Sciatic nerve (tissue), 2 donors: ENCODE results near the gene UNC119. TPM values are rescaled to one million over a fixed set of nuclear protein-coding genes. Genes with fewer than 3 reads are reported as not detected.

ENCODE experiments used
- ATAC-seq: fragments of 200-7000 bp; cut with Tn5 transposase; one replicate; pipeline ENCODE4 v1.9.1; 2020; ENCODE audit warnings: mild to moderate bottlenecking, moderate library complexity
- DNase-seq: peaks from one replicate; pipeline ENCODE4 v3.0.0-alpha.2; 2020; ENCODE audit warnings: low spot score
- intact Hi-C: fragments of 100-400 bp; cut with DNase I; formaldehyde crosslinking; loops from one replicate; pipeline ENCODE4 v1.14.2; 2022
- total RNA-seq: library from RNA; stranded (reverse); fragmentation: NEBNext Ultra II Directional; extraction: Animal tissue kit (Norgen Biotek cat#: 25700); gene quantifications from one replicate; pipeline ENCODE4 v1.2.1, GENCODE V29; 2021
- donor health status: DM: no; HTN: no; CAD: no.
- donor health status: DM: no; HTN: no; CAD: no.

UNC119 gene
- total RNA-seq, 1 donor from 2014 or later: 28.3 TPM

DNA sequence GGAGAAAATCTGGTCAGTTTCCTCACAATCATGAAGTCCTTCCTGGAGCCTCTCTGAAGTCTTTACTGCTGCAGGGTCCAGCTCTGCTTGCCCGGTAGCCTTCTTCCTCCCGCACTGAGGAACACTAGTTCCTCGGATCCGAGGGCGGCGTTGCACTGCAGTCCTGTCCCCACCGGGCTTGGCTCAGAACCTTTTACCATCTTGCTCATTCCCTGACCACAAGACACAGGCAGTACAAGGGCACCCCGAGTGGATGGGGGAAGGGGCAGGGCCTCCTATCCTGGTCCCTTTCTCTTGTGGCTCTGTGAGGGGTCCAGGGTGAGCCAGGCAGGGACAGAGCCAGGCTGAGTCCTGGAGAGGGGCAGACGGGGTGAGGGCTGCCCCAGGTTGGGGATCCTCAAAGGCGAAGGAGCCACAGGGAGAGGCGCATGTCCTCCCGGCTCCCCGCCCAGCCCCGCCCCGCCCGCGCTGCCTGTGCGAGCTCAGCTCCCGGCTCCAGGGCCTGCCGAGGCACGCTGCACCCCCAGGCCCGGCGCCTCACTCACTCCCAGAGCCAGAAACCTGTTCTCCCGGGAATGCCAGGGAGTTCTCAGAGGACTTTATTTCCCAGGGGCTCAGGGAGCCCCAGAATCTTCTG lies 44.7 kb downstream of the UNC119 start:
- no peak for ATAC-seq
- no peak for DNase-seq
- intact Hi-C loops: loop anchor here (10.0 kb wide), 1 partner anchor 107 kb away; the partner anchor contains the start of gene RSKR

DNA sequence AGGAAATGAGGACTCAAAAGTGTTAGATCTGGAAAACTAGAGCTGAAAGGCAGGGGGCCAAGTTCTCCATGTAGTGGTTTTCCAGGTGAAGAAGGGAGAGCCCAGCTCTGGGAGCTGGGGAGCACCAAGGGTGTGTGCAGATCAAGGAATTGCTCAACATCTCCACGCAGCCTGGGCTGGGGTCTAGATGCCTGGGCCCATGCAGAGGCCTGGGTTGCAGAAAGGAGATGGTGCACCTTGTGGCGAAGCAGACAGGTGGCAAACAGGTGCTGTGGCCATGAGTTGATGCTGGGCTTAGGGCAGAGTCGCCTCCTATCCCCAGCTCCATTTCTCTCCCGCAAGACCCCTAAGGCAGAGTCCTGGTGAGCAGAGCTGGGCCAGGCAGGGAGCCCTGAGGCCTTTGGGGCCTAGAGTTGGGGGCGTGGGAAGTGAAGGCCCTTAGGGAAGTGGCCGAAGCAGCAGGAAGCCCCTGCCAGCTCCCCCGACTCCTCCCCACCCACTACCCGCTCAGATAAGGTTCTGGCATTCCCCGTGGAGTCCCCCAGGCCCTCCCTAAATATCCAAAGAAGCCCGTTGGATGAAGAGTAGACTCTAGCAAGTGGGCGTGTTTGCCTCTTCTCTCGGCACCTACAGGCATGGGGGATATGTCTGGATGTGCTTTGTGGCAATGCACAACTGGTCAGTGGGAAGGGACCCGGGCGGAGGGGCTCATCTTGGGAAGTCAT lies 45.5 kb downstream of the UNC119 start:
- intact Hi-C loops: loop anchor here (10.0 kb wide), 1 partner anchor 108 kb away; the partner anchor contains the start of gene RSKR
- ATAC-seq: no peak
- DNase-seq: no peak

DNA sequence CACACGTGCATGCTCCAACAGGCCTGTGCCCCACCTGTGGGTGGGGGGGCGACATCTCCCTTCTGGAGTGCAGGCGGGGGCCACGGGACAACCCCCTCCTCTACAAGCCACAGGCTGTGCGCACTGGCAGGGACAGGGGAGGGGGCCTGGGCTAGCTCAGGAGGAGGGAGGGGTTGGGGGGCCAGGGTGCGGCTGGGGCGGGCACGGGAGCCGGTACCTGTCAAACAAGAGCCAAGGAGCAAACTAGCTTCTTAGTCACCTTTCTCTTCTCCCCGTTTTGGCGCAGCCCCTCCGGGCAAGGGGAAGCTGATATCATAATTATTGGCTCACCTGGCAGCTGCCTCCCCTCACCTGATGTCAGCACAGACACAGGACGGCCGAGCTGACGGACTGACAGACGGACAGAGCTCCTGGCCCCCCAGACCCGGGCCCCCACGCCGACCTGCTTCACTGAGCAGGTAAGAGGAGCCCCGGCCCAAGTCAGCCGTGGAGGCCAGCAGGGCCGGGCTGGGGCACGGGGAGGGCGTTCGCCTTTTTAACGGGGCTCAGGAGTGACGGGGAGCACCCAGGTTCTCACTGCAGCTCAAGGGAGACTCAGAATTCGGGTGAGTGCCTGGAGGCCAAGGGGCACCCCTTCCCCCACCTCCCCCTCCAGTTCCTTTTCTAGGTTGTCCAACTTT lies 46.3 kb downstream of the UNC119 start, which contains the start of gene FOXN1:
FOXN1 (plus strand) TSS at position 363 of the 680 bp plus-strand sequence. CDS start 17,622 bp downstream, outside the sequence.
- no peak for ATAC-seq
- intact Hi-C loops: loop anchor here (10.0 kb wide), 1 partner anchor 109 kb away; the partner anchor contains the start of gene RSKR
- DNase-seq: no peak

DNA sequence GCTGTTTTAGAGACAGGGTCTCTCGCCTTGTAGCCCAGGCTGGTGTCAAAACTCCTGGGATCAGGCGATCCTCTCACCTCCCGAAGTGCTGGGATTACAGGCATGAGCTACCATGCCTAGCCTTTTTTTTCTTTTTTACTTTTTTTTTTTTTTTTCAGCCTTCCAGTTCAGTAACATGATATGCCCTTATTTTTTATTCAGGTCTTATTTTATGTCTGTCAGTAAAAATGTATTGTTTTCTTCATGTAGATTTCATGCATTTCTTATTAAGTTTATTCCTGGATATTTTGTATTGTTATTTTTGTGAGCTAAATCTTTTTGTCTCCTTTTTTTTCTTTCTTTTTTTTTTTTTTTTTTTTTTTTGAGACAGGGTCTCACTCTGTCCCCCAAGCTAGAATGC lies 49.0 kb downstream of the UNC119 start:
- DNase-seq (no peak), ATAC-seq (no peak)
- intact Hi-C loops: loop anchor here (10.0 kb wide), 1 partner anchor 111 kb away; the partner anchor contains the start of gene RSKR

DNA sequence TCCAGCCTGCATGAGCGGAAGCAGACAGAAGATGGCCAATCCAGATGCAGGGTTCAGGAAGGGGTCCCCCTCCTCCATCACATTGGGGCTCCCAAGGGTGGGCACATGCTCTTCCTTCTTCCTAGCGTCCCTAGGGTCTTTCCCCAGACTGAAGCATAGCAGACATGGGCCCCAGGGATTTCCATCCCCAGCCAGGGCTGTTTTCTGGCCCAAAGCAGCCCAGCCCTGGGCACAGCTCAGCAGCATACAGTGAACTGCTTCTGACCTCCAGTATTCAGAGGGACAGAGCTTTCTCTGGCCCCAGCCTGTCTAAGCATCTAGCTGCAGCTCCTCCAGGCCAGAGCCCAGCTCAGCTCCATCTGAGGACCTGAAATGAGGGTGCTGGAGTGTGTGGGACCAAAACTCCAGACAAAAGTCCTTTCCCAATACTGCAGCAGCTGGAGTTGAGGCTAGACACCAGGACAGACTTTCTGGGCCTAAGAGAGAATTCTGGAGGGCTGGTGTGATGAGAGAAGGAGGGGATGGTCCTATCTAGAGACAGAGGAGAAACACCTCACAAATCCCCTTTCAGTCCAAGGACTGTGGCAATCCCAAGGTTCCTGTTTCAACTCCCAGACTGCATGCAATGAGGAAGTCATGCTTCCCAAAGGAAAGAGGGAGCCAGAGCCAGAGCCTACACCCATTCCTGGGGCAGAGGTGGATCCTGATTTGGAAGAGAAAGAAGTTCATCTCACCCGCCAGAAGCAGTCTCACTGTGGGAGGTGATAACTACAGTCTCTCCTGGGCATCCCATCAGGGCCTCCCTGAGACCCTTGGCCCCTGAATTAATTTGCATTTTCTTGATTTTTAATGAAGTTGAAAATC lies 50.8 kb downstream of the UNC119 start:
- intact Hi-C loops: loop anchor here (10.0 kb wide), 1 partner anchor 113 kb away; the partner anchor contains the start of gene RSKR
- DNase-seq (no peak), ATAC-seq (no peak)

DNA sequence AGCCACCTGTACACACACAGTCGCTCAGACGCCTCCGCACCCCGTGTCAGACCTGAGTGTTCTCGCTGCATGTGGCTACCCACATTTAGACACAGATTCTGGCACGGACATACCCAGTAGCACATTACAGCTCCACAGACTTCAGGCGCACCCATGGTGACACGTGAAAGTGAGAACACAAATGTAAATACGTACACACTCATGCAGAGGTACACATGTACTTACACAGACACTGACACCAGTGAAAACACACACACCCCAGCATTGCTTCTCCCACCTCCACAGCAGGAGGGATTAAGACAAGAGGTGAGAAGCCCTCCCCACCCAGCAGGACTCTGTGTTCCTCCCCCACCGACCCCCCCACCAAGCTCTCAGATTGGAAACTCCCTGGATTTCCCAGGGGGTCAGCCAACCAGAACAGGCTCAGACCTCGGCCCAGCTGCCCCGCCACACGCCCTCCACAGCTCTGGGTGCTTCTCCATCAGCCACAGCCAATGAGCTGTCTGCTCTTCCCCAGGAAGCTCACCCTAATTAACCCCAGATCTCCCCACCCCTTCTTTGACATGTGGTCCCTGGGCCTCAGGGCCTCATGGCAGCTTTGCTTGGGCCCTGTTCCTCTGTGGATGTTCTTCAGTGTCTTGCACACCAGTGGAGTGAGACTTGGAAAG lies 51.6 kb downstream of the UNC119 start:
- DNase-seq: no peak
- no peak for ATAC-seq
- intact Hi-C loops: loop anchor here (10.0 kb wide), 1 partner anchor 114 kb away; the partner anchor contains the start of gene RSKR

DNA sequence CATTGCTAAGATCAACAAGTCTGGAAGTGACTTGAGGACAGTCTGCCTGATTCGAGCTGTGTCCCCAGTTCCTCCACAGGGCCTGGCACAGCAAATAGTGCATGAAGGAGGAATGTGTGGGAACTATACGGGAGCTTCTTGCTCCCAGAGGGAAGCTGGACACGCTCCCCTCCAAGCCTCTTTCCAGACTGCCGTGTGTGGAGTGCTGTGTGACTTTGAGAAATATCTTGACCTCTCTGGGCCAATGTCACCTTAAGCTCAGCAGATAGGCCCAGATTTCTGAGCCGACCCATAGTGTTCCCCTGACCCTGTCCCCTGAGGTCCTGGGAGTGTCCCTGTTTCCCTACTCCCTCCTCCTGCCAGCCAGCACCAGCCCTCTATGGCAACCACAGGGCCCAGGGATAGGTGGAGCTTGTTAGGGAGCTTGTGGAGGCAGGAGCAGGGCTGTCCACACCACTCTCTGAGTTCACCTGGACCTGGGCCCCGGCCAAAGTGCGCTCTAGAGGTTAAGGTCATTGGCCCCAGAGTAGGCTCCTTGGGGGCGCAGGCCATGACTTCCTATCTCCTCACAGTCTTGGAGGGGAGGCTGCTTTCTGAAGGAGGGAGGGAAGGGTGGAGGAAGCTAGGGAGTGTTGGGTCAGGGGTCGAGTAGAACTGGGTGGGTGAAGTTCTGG lies 52.6 kb downstream of the UNC119 start:
- intact Hi-C loops: loop anchor here (10.0 kb wide), 1 partner anchor 115 kb away; the partner anchor contains the start of gene RSKR
- no peak for DNase-seq
- ATAC-seq: no peak

DNA sequence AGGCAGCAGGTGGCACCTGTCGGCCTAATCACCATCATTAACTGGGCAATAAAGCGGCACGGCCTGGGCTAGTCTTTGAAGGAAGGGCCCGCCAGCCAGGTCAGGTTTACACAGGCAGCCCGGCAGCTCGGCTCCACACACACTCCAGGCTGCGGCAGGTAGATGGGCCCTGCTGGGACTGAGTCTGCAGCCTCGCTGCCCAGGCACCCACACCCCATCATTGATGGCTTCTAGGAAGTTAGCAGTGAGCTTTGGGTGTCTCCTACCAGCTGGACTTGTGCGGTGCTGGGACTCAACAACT lies 53.1 kb downstream of the UNC119 start:
- DNase-seq (no peak), ATAC-seq (no peak)
- intact Hi-C loops: no loop called here

DNA sequence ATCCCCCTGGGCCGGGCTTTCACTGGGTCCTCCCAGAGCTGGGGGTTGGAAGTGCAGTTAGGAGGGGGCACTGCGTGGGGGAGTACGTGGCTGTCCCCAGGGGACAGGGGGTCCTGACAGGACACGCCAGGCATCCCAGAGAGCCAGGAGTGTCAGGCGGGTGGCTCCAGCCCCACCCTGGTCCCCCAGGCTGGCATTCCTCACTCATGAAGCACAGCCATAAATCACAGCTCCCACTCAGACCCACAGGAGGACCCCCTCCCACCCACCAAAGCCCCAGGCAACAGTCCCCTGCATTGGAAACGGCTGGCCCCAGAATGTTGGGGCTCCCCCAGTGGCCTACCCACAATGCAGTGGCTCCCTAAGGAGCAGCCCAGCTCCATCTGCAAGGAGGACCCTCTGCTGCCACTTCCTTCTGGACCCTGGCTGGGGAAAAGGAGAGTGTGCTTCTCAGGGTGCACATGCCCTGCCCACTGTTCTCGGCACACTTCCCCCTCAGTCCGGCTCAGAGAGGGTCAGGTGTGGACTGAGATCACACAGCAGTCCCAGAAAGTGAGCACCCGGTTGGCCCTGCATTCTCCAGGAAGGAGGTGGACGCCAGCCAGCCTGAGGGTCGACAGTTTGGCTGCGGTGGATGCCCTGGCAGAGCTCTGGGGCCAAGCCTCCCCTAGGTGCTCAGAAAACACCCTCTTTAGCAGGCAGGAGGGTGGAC lies 53.6 kb downstream of the UNC119 start:
- intact Hi-C loops: no loop called here
- no peak for DNase-seq
- ATAC-seq: no peak

DNA sequence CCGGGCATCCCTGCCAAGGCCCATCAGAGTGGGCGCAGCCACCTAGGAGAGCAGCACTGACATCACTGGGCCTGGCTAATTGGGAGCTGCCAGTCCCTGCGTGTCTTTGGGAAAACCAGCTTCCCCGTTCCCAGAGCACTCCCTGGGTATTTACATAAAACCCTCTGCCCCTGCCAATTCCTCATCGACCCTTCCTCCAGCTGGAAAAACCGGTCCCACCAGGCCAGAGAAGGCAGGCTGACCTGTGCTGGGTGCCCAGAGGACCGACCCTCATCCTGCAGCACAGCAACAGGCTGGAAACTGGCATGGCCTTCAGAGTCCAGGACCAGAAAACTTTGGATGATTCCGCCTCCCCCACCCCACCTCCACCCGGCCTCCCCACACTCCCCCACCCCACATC lies 54.5 kb downstream of the UNC119 start:
- ATAC-seq (no peak), DNase-seq (no peak)
- intact Hi-C loops: no loop called here

Other genes starting within 250 kb of the UNC119 start
- 21.8 TPM for gene TMEM97, start 233.4 kb downstream of the UNC119 start, total RNA-seq
- gene IFT20, start 217.2 kb downstream of the UNC119 start, total RNA-seq: 36.3 TPM
- 75.0 TPM for gene TNFAIP1, start 216.9 kb downstream of the UNC119 start, total RNA-seq
- 30.0 TPM for gene POLDIP2, start 195.1 kb downstream of the UNC119 start, total RNA-seq
- not detected for gene SEBOX, start 187.4 kb downstream of the UNC119 start, total RNA-seq
- gene VTN, start 182.3 kb downstream of the UNC119 start, total RNA-seq: 2.1 TPM
- gene SARM1, start 180.9 kb downstream of the UNC119 start, total RNA-seq: 12.7 TPM
- 12.8 TPM for gene SLC46A1, start 146.4 kb downstream of the UNC119 start, total RNA-seq
- not detected for gene SLC13A2, start 79.0 kb downstream of the UNC119 start, total RNA-seq
- gene FOXN1, start 46.3 kb downstream of the UNC119 start, total RNA-seq: not detected
- 40.4 TPM for gene PIGS, start 18.9 kb upstream of the UNC119 start, total RNA-seq
- 99.7 TPM for gene ALDOC, start 24.3 kb upstream of the UNC119 start, total RNA-seq
- gene SPAG5, start 46.4 kb upstream of the UNC119 start, total RNA-seq: 20.9 TPM
- 14.4 TPM for gene RSKR, start 61.6 kb upstream of the UNC119 start, total RNA-seq
- 115 TPM for gene BLTP2, start 92.5 kb upstream of the UNC119 start, total RNA-seq
- gene SDF2, start 109.3 kb upstream of the UNC119 start, total RNA-seq: 33.7 TPM
- gene SUPT6H, start 109.6 kb upstream of the UNC119 start, total RNA-seq: 70.7 TPM
- 7.6 TPM for gene PROCA1, start 159.3 kb upstream of the UNC119 start, total RNA-seq
- 81.3 TPM for gene RAB34, start 165.2 kb upstream of the UNC119 start, total RNA-seq
- gene RPL23A, start 167.4 kb upstream of the UNC119 start, total RNA-seq: 1,089 TPM
- 3.1 TPM for gene TLCD1, start 173.6 kb upstream of the UNC119 start, total RNA-seq
- 3.4 TPM for gene NEK8, start 176.2 kb upstream of the UNC119 start, total RNA-seq
- 39.2 TPM for gene TRAF4, start 191.4 kb upstream of the UNC119 start, total RNA-seq